GM23248 (cell line): ENCODE measurements around the gene ATE1. TPM values are rescaled to one million over a fixed set of nuclear protein-coding genes. Genes with fewer than 3 reads are reported as not detected.

Experiments
- DNase-seq: peaks from one replicate; pipeline ENCODE4 v3.0.0-alpha.2; 2015
- H2AFZ ChIP-seq: fragments of 200-600 bp; sonication (generic); 2 replicates; pipeline ENCODE4 v1.6.1; 2016; ENCODE audit warnings: antibody characterized with exemption
- H3F3A ChIP-seq: fragments of 200-600 bp; sonication (generic); 2 replicates; pipeline ENCODE4 v1.6.1; 2016; ENCODE audit warnings: mild to moderate bottlenecking, antibody characterized with exemption, mixed run types; ENCODE audit not compliant: insufficient read depth
- H3K27ac ChIP-seq: fragments of 200-600 bp; sonication (generic); 2 replicates; pipeline ENCODE4 v1.5.1; 2016; ENCODE audit warnings: mild to moderate bottlenecking
- H3K27me3 ChIP-seq: fragments of 200-600 bp; sonication (generic); replicated peaks from 2 replicates; pipeline ENCODE4 v1.6.1; 2016; ENCODE audit warnings: mild to moderate bottlenecking; ENCODE audit not compliant: insufficient read depth
- H3K36me3 ChIP-seq: fragments of 200-600 bp; sonication (generic); 2 replicates; pipeline ENCODE4 v1.6.1; 2016; ENCODE audit warnings: low read depth, mild to moderate bottlenecking
- H3K4me1 ChIP-seq: fragments of 200-600 bp; sonication (generic); 2 replicates; pipeline ENCODE4 v1.6.1; 2016; ENCODE audit warnings: mild to moderate bottlenecking; ENCODE audit not compliant: insufficient read depth
- H3K4me2 ChIP-seq: fragments of 200-600 bp; sonication (generic); one replicate; pipeline ENCODE4 v1.6.1; 2016; ENCODE audit warnings: mild to moderate bottlenecking; ENCODE audit not compliant: unreplicated experiment
- H3K4me3 ChIP-seq: fragments of 200-600 bp; sonication (generic); 2 replicates; pipeline ENCODE4 v1.5.1; 2016; ENCODE audit warnings: mild to moderate bottlenecking
- H3K79me2 ChIP-seq: fragments of 200-600 bp; sonication (generic); 2 replicates; pipeline ENCODE4 v1.6.1; 2016; ENCODE audit warnings: mild to moderate bottlenecking; ENCODE audit not compliant: insufficient read depth
- H3K9ac ChIP-seq: fragments of 200-600 bp; sonication (generic); 2 replicates; pipeline ENCODE4 v1.6.1; 2016; ENCODE audit warnings: mild to moderate bottlenecking
- H3K9me2 ChIP-seq: fragments of 200-600 bp; sonication (generic); 2 replicates; pipeline ENCODE4 v1.6.1; 2016; ENCODE audit warnings: mixed run types, mild to moderate bottlenecking, moderate library complexity; ENCODE audit not compliant: insufficient read depth
- H3K9me3 ChIP-seq: fragments of 200-600 bp; sonication (generic); one replicate; pipeline ENCODE4 v1.6.1; 2017; ENCODE audit warnings: low read depth
- H4K20me1 ChIP-seq: fragments of 200-600 bp; sonication (generic); 2 replicates; pipeline ENCODE4 v1.6.0; 2016; ENCODE audit not compliant: insufficient read depth
- EZH2 ChIP-seq: fragments of 200-600 bp; sonication (generic); IDR thresholded peaks from 2 replicates; pipeline ENCODE4 v1.6.1; 2018; ENCODE audit warnings: antibody characterized with exemption, mild to moderate bottlenecking; ENCODE audit not compliant: insufficient read depth, poor library complexity, severe bottlenecking
- EZH2phosphoT487 ChIP-seq: fragments of 200-600 bp; sonication (generic); IDR thresholded peaks from 2 replicates; pipeline ENCODE4 v1.6.1; 2018; ENCODE audit warnings: antibody characterized with exemption, moderate library complexity, mild to moderate bottlenecking, low read depth; ENCODE audit not compliant: insufficient read depth
- WGBS, 2 experiments: methylation state at CpG; one replicate each; pipeline ENCODE4 v1.1.6; 2015 to 2017; ENCODE audit warnings: low lambda C conversion rate in 2 of 2, low coverage in 1 of 2; ENCODE audit errors: missing lambda C conversion rate in 2 of 2; 5-methylcytosine and 5-hydroxymethylcytosine counted together
- in situ Hi-C: fragments of 300-500 bp; cut with MboI; formaldehyde crosslinking; loops from 2 replicates; pipeline ENCODE4 v1.15.0; 2020
- polyA plus RNA-seq: library from polyadenylated mRNA; unstranded; fragments of >200 nt; fragmentation: Nextera tagmentation; extraction: Ambion mirVana; gene quantifications from 2 replicates; pipeline ENCODE4 v1.2.1, GENCODE V29; 2016
- total RNA-seq: library from RNA; depleted of rRNA; stranded (reverse); fragments of >200 nt; shearing (Covaris generic); gene quantifications from 2 replicates; pipeline ENCODE4 v1.2.3, GENCODE V29; 2014

The ATE1 gene
- total and polyA plus RNA-seq, 2 experiments from 2014 or later = 14.8 to 19.1 TPM

GRCh38 chr10:121740069-121740468 is 187.8 kb downstream of the ATE1 start:
- H2AFZ ChIP-seq = no peak overlapping the region
- in situ Hi-C loops = no loop called here
- H3F3A ChIP-seq = no peaks in the 10 kb centered on the region
- WGBS, 2 experiments = 93 to 96% methylated on average over 2 of the region's 2 CpGs
- no peaks in the 10 kb centered on the region for H3K4me1 ChIP-seq
- no peaks in the 10 kb centered on the region for H3K9me3 ChIP-seq
- no peak for TF ChIP-seq EZH2
- TF ChIP-seq EZH2phosphoT487 = no peak
- H3K9me2 ChIP-seq = no peaks in the 10 kb centered on the region
- no peak overlapping the region for H3K4me3 ChIP-seq
- DNase-seq = no peak
- no peaks in the 10 kb centered on the region; the same call in 1 of the 2 replicates for H3K27me3 ChIP-seq
- no peak overlapping the region for H3K4me2 ChIP-seq
- H4K20me1 ChIP-seq = no peaks in the 10 kb centered on the region
- no peak overlapping the region for H3K9ac ChIP-seq
- no peaks in the 10 kb centered on the region for H3K79me2 ChIP-seq
- H3K27ac ChIP-seq = no peak overlapping the region
- H3K36me3 ChIP-seq = peaks cover 6% of the 10 kb centered on the region; the same call in 1 of the 2 replicates

GRCh38 chr10:121739114-121739513 is 188.7 kb downstream of the ATE1 start:
- no peak for TF ChIP-seq EZH2phosphoT487
- no peak for TF ChIP-seq EZH2
- Histone ChIP-seq H4K20me1 (no peaks in the 10 kb centered on the region), H3K4me1 (no peaks in the 10 kb centered on the region), H2AFZ (no peak overlapping the region), H3K4me2 (no peak overlapping the region), H3K79me2 (no peaks in the 10 kb centered on the region), H3K27me3 (no peaks in the 10 kb centered on the region; the same call in 1 of the 2 replicates), H3K9ac (no peak overlapping the region), H3K4me3 (no peak overlapping the region), H3K27ac (no peak overlapping the region), H3K9me2 (no peaks in the 10 kb centered on the region), H3F3A (no peaks in the 10 kb centered on the region), H3K36me3 (peaks cover 6% of the 10 kb centered on the region; the same call in 1 of the 2 replicates), H3K9me3 (no peaks in the 10 kb centered on the region)
- in situ Hi-C loops = loop anchor here (10.0 kb wide), 1 partner anchor 794 kb away; no protein-coding TSS in a partner anchor
- 96 to 98% methylated on average over 4 of the region's 4 CpGs for WGBS, 2 experiments
- no peak for DNase-seq

GRCh38 chr10:121736315-121737130 is 191.3 kb downstream of the ATE1 start:
- Histone ChIP-seq H3K27me3 (no peaks in the 10 kb centered on the region; the same call in 1 of the 2 replicates), H4K20me1 (no peaks in the 10 kb centered on the region), H3K9me3 (no peaks in the 10 kb centered on the region), H3K27ac (no peak overlapping the region), H3K4me1 (no peaks in the 10 kb centered on the region), H3F3A (no peaks in the 10 kb centered on the region), H3K4me3 (no peak overlapping the region), H2AFZ (no peak overlapping the region), H3K9me2 (no peaks in the 10 kb centered on the region), H3K9ac (no peak overlapping the region), H3K4me2 (no peak overlapping the region), H3K36me3 (no peaks in the 10 kb centered on the region), H3K79me2 (no peaks in the 10 kb centered on the region)
- DNase-seq = no peak
- WGBS, 2 experiments = 85% methylated on average over 13 of the region's 13 CpGs
- in situ Hi-C loops = loop anchor here (10.0 kb wide), 1 partner anchor 792 kb away; no protein-coding TSS in a partner anchor
- TF ChIP-seq EZH2phosphoT487 (no peak), EZH2 (no peak)

- Histone ChIP-seq H3K4me2 (no peak overlapping the region), H3K79me2 (no peaks in the 10 kb centered on the region), H3K27ac (no peak overlapping the region), H4K20me1 (no peaks in the 10 kb centered on the region), H3K36me3 (no peaks in the 10 kb centered on the region), H3K27me3 (no peaks in the 10 kb centered on the region; the same call in 1 of the 2 replicates), H3F3A (no peaks in the 10 kb centered on the region), H2AFZ (no peak overlapping the region), H3K9me2 (no peaks in the 10 kb centered on the region), H3K4me1 (no peaks in the 10 kb centered on the region), H3K9me3 (no peaks in the 10 kb centered on the region), H3K9ac (no peak overlapping the region), H3K4me3 (no peak overlapping the region)
- 68 to 70% methylated on average over 13 of the region's 13 CpGs for WGBS, 2 experiments
- in situ Hi-C loops = loop anchor here (10.0 kb wide), 1 partner anchor 790 kb away; no protein-coding TSS in a partner anchor
- no peak for DNase-seq
- TF ChIP-seq EZH2phosphoT487 (no peak), EZH2 (no peak)
Observed at GRCh38 chr10:121735263-121735662, 192.6 kb downstream of the ATE1 start.
